HEK293 (cell line): ENCODE data around the gene SARS2.

Source experiments
- CTCF ChIA-PET: fragments of 350-600 bp; formaldehyde crosslinking; extraction: SDS; loops from one replicate; lab custom pipeline; 2021; ENCODE audit warnings: antibody characterized with exemption; lab: Yijun Ruan, JAX
- POLR2A ChIA-PET: fragments of 300-600 bp; formaldehyde crosslinking; extraction: SDS; loops from one replicate; lab custom pipeline; 2020; ENCODE audit warnings: antibody characterized with exemption, inconsistent platforms; lab: Yijun Ruan, JAX
- H3K27ac ChIP-seq: fragments of 200-500 bp; sonication (Bioruptor generic); 2 replicates; pipeline ENCODE4 v1.5.1; 2014; ENCODE audit warnings: low read depth, low read length, control low read depth, inconsistent platforms; ENCODE audit errors: extremely low read depth
- H3K36me3 ChIP-seq, 2 experiments: fragments of 200-500 bp in 1 of 2; sonication (Bioruptor generic) in 1 of 2; 1 replicate in 1 of 2; 2 replicates in 1 of 2; pipeline ENCODE4 v1.5.1; 2014 to 2017; ENCODE audit warnings: inconsistent platforms in 2 of 2, low read length in 2 of 2; ENCODE audit not compliant: control insufficient read depth in 2 of 2, insufficient read depth in 1 of 2
- H3K4me1 ChIP-seq: fragments of 200-500 bp; sonication (Bioruptor generic); 2 replicates; pipeline ENCODE4 v1.5.1; 2014; ENCODE audit warnings: mild to moderate bottlenecking, low read length, inconsistent platforms; ENCODE audit not compliant: control insufficient read depth, insufficient read depth
- H3K4me3 ChIP-seq: 2 replicates; pipeline ENCODE4 v1.5.1; 2011; ENCODE audit warnings: low read depth, mild to moderate bottlenecking, control low read depth, low read length, moderate library complexity
- H3K9me3 ChIP-seq: fragments of 200-500 bp; sonication (Bioruptor generic); 2 replicates; pipeline ENCODE4 v1.5.1; 2014; ENCODE audit warnings: low read depth, low read length, inconsistent platforms; ENCODE audit not compliant: control insufficient read depth, insufficient read depth
- BCL6B ChIP-seq: fragments of 450-650 bp; formaldehyde crosslinking; IDR thresholded peaks from 2 replicates; pipeline ENCODE4 v1.5.1; 2017; ENCODE audit warnings: missing biosample characterization, missing genetic modification characterization
- EGR2 ChIP-seq: fragments of 450-650 bp; formaldehyde crosslinking; IDR thresholded peaks from 2 replicates; pipeline ENCODE4 v1.5.1; 2016; ENCODE audit warnings: low read depth, missing biosample characterization, missing genetic modification characterization
- FEZF1 ChIP-seq: fragments of 450-650 bp; formaldehyde crosslinking; IDR thresholded peaks from 2 replicates; pipeline ENCODE4 v1.5.1; 2016; ENCODE audit warnings: missing biosample characterization, missing genetic modification characterization
- GLI4 ChIP-seq: fragments of 450-650 bp; formaldehyde crosslinking; IDR thresholded peaks from 2 replicates; pipeline ENCODE4 v1.5.1; 2016; ENCODE audit warnings: missing biosample characterization, missing genetic modification characterization
- KLF16 ChIP-seq: fragments of 450-650 bp; formaldehyde crosslinking; IDR thresholded peaks from 2 replicates; pipeline ENCODE4 v1.5.1; 2017; ENCODE audit warnings: missing biosample characterization, missing genetic modification characterization
- KLF7 ChIP-seq: fragments of 450-650 bp; formaldehyde crosslinking; IDR thresholded peaks from 2 replicates; pipeline ENCODE4 v1.5.1; 2016; ENCODE audit warnings: missing biosample characterization, missing genetic modification characterization, borderline replicate concordance
- KLF8 ChIP-seq: fragments of 450-650 bp; formaldehyde crosslinking; IDR thresholded peaks from 2 replicates; pipeline ENCODE4 v1.5.1; 2016; ENCODE audit warnings: missing biosample characterization, missing genetic modification characterization
- KLF9 ChIP-seq: fragments of 450-650 bp; formaldehyde crosslinking; IDR thresholded peaks from 2 replicates; pipeline ENCODE4 v1.5.1; 2016; ENCODE audit warnings: missing biosample characterization, missing genetic modification characterization, low read depth
- MZF1 ChIP-seq: fragments of 450-650 bp; formaldehyde crosslinking; IDR thresholded peaks from 2 replicates; pipeline ENCODE4 v1.5.1; 2017; ENCODE audit warnings: missing biosample characterization, missing genetic modification characterization, borderline replicate concordance
- OSR2 ChIP-seq: fragments of 450-650 bp; formaldehyde crosslinking; IDR thresholded peaks from 2 replicates; pipeline ENCODE4 v1.5.1; 2016; ENCODE audit warnings: missing biosample characterization, missing genetic modification characterization
- PATZ1 ChIP-seq: fragments of 450-650 bp; formaldehyde crosslinking; IDR thresholded peaks from 2 replicates; pipeline ENCODE4 v1.5.1; 2016; ENCODE audit warnings: missing biosample characterization, missing genetic modification characterization
- SP3 ChIP-seq: fragments of 450-650 bp; formaldehyde crosslinking; IDR thresholded peaks from 2 replicates; pipeline ENCODE4 v1.5.1; 2016; ENCODE audit warnings: missing biosample characterization, missing genetic modification characterization
- SP7 ChIP-seq: fragments of 450-650 bp; formaldehyde crosslinking; IDR thresholded peaks from 2 replicates; pipeline ENCODE4 v1.5.1; 2016; ENCODE audit warnings: missing biosample characterization, missing genetic modification characterization
- YY1 ChIP-seq: fragments of 450-650 bp; formaldehyde crosslinking; IDR thresholded peaks from 2 replicates; pipeline ENCODE4 v1.5.1; 2018; ENCODE audit warnings: missing biosample characterization, missing genetic modification characterization
- ZBTB1 ChIP-seq: fragments of 450-650 bp; formaldehyde crosslinking; IDR thresholded peaks from 2 replicates; pipeline ENCODE4 v1.5.1; 2016; ENCODE audit warnings: missing biosample characterization, missing genetic modification characterization
- ZBTB20 ChIP-seq: fragments of 450-650 bp; formaldehyde crosslinking; IDR thresholded peaks from 2 replicates; pipeline ENCODE4 v1.5.1; 2016; ENCODE audit warnings: missing biosample characterization, missing genetic modification characterization
- ZBTB44 ChIP-seq: fragments of 450-650 bp; IDR thresholded peaks from 2 replicates; pipeline ENCODE4 v1.5.1; 2018; ENCODE audit warnings: missing biosample characterization, mild to moderate bottlenecking, missing genetic modification characterization
- ZBTB7A ChIP-seq: fragments of 450-650 bp; formaldehyde crosslinking; IDR thresholded peaks from 2 replicates; pipeline ENCODE4 v1.5.1; 2016; ENCODE audit warnings: low read depth, missing biosample characterization, missing genetic modification characterization
- ZBTB8A ChIP-seq: fragments of 450-650 bp; formaldehyde crosslinking; IDR thresholded peaks from 2 replicates; pipeline ENCODE4 v1.5.1; 2016; ENCODE audit warnings: missing biosample characterization, missing genetic modification characterization
- ZIC2 ChIP-seq: fragments of 450-650 bp; formaldehyde crosslinking; IDR thresholded peaks from 2 replicates; pipeline ENCODE4 v1.5.1; 2016; ENCODE audit warnings: missing biosample characterization, missing genetic modification characterization
- ZNF121 ChIP-seq: fragments of 450-650 bp; formaldehyde crosslinking; IDR thresholded peaks from 2 replicates; pipeline ENCODE4 v1.5.1; 2016; ENCODE audit warnings: missing biosample characterization, missing genetic modification characterization
- ZNF133 ChIP-seq: fragments of 450-650 bp; formaldehyde crosslinking; IDR thresholded peaks from 2 replicates; pipeline ENCODE4 v1.5.1; 2016; ENCODE audit warnings: missing biosample characterization, missing genetic modification characterization
- ZNF175 ChIP-seq: fragments of 450-650 bp; formaldehyde crosslinking; IDR thresholded peaks from 2 replicates; pipeline ENCODE4 v1.5.1; 2016; ENCODE audit warnings: missing biosample characterization, missing genetic modification characterization
- ZNF221 ChIP-seq: fragments of 450-650 bp; formaldehyde crosslinking; IDR thresholded peaks from 2 replicates; pipeline ENCODE4 v1.5.1; 2017; ENCODE audit warnings: missing biosample characterization, missing genetic modification characterization, borderline replicate concordance
- ZNF324 ChIP-seq: fragments of 450-650 bp; formaldehyde crosslinking; IDR thresholded peaks from 2 replicates; pipeline ENCODE4 v1.5.1; 2016; ENCODE audit warnings: missing biosample characterization, missing genetic modification characterization
- ZNF404 ChIP-seq: fragments of 450-650 bp; formaldehyde crosslinking; IDR thresholded peaks from 2 replicates; pipeline ENCODE4 v1.5.1; 2017; ENCODE audit warnings: missing biosample characterization, missing genetic modification characterization
- ZNF433 ChIP-seq: fragments of 450-650 bp; formaldehyde crosslinking; IDR thresholded peaks from 2 replicates; pipeline ENCODE4 v1.5.1; 2016; ENCODE audit warnings: missing biosample characterization, missing genetic modification characterization, low read depth
- ZNF473 ChIP-seq: fragments of 450-650 bp; formaldehyde crosslinking; IDR thresholded peaks from 2 replicates; pipeline ENCODE4 v1.5.1; 2017; ENCODE audit warnings: missing biosample characterization, missing genetic modification characterization
- ZNF596 ChIP-seq: fragments of 450-650 bp; IDR thresholded peaks from 2 replicates; pipeline ENCODE4 v1.5.0; 2018; ENCODE audit warnings: missing biosample characterization, mild to moderate bottlenecking, missing genetic modification characterization, moderate library complexity
- ZNF610 ChIP-seq: fragments of 450-650 bp; formaldehyde crosslinking; IDR thresholded peaks from 2 replicates; pipeline ENCODE4 v1.5.1; 2016; ENCODE audit warnings: missing biosample characterization, missing genetic modification characterization, borderline replicate concordance
- ZNF704 ChIP-seq: fragments of 450-650 bp; formaldehyde crosslinking; IDR thresholded peaks from 2 replicates; pipeline ENCODE4 v1.5.1; 2016; ENCODE audit warnings: missing biosample characterization, missing genetic modification characterization
- ZNF843 ChIP-seq: fragments of 450-650 bp; formaldehyde crosslinking; IDR thresholded peaks from 2 replicates; pipeline ENCODE4 v1.5.1; 2016; ENCODE audit warnings: missing biosample characterization, missing genetic modification characterization
- ZSCAN23 ChIP-seq: fragments of 450-650 bp; formaldehyde crosslinking; IDR thresholded peaks from 2 replicates; pipeline ENCODE4 v1.5.1; 2016; ENCODE audit warnings: missing biosample characterization, missing genetic modification characterization

SARS2 gene

GRCh38 chr19:38975214-38975860 lies 44.8 kb upstream of the SARS2 start, which contains the start of gene FBXO17:
Gene FBXO17, minus strand, starts transcription at chr19:38975742. Its CDS starts 25,423 bp downstream, at chr19:38950319.
- H3K27ac ChIP-seq = peak within 1 kb of the TSS; percentile 96
- TF ChIP-seq ZNF596 (peak; percentile 58; the same call in 1 of the 2 replicates), ZBTB20 (tag by site-specific recombination) (peak; percentile 100), ZNF610 (tag by site-specific recombination) (peak; percentile 71), ZNF221 (tag by site-specific recombination) (0 out of 2 replicates have a peak, but pooled peaks have one; percentile 77), ZNF404 (no peak), ZNF121 (tag by site-specific recombination) (peak; percentile 85; the same call in 1 of the 2 replicates), YY1 (tag by site-specific recombination) (no peak; the same call in 1 of the 2 replicates), ZNF704 (tag by site-specific recombination) (peak; percentile 72; the same call in 1 of the 2 replicates), FEZF1 (no peak), SP7 (tag by site-specific recombination) (peak; percentile 89), KLF8 (tag by site-specific recombination) (peak; percentile 99), GLI4 (tag by site-specific recombination) (no peak), ZNF133 (tag by site-specific recombination) (0 out of 2 replicates have a peak, but pooled peaks have one; percentile 13), ZNF175 (no peak), MZF1 (peak; percentile 74; the same call in 1 of the 2 replicates), ZNF473 (no peak), ZBTB8A (tag by site-specific recombination) (peak; percentile 96), BCL6B (tag by site-specific recombination) (0 out of 2 replicates have a peak, but pooled peaks have one; percentile 36), ZNF433 (tag by site-specific recombination) (no peak), SP3 (peak; percentile 94), ZBTB44 (tag by site-specific recombination) (peak; percentile 56; the same call in 1 of the 2 replicates), PATZ1 (tag by site-specific recombination) (peak; percentile 94), ZBTB1 (tag by site-specific recombination) (0 out of 2 replicates have a peak, but pooled peaks have one; percentile 44), KLF7 (tag by site-specific recombination) (peak; percentile 99), KLF9 (tag by site-specific recombination) (peak; percentile 96), EGR2 (tag by site-specific recombination) (peak; percentile 97), OSR2 (no peak), ZSCAN23 (tag by site-specific recombination) (0 out of 2 replicates have a peak, but pooled peaks have one; percentile 57), ZNF324 (tag by site-specific recombination) (peak; percentile 86; the same call in 1 of the 2 replicates), ZNF843 (peak; percentile 76; the same call in 1 of the 2 replicates), ZBTB7A (peak; percentile 97), KLF16 (tag by site-specific recombination) (peak; percentile 99), ZIC2 (peak; percentile 83)

More at GRCh38 chr19:38975214-38975860, 44.8 kb upstream of the SARS2 start, which contains the start of gene FBXO17:
- H3K36me3 ChIP-seq = peaks cover 10 to 31% of the 10 kb centered on the region in 2 experiments
- CTCF ChIA-PET = interaction anchor here (0.7 to 5.9 kb wide), 31 partner anchors 7 to 573 kb away, joined by 3 to 62 read pairs (median 4); partner anchors contain the start of genes FAM98C, FBXO27 and SYCN
- peak within 1 kb of the TSS; percentile 65 for H3K4me3 ChIP-seq
- POLR2A ChIA-PET = interaction anchor here (0.6 to 2.6 kb wide), 16 partner anchors 9 to 460 kb away, joined by 3 to 24 read pairs (median 4); partner anchors contain the start of genes FBXO27, MRPS12, RPS16 and SAMD4B
- no peaks in the 10 kb centered on the region for H3K9me3 ChIP-seq
- H3K4me1 ChIP-seq = peaks cover 32% of the 10 kb centered on the region
